ENCODE results near the gene ADCY3.

DNA sequence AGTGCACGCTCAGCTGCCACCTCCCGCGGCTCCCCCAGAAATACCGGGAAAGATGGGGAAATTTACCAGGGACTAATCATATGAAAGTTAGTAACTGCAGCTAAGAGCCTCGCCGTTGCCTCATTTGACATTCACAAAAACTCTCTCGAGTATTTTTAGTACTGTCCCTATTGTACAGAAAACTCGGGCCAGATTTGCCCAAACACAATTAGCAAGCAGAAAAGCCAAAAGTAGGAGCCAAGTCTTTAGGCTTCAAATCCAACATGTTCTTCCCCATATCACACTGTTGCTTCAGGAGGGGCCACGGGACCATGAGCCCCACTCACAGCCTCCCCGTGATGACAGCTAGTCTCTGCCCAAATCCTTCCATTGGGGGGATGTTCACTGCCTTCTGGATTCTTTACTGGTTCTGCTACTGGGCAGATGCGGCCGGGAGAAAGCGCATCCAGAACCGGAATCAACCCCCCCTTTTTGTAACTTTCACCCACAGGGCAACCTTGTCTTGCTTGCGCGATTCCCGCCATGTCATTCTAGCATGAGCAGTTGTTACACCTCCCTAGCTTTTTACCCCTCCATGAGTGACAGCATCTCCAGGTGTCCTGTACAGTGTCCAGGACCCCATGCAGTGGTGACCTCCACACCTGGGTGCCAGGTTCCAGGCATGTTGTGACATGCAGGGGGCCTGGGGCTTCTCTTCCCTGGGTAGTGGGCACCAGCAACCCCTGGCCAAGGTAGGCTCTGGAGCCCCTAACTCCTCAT is 91.6 kb downstream of the ADCY3 start:
- TF ChIP-seq, protein P1, sequence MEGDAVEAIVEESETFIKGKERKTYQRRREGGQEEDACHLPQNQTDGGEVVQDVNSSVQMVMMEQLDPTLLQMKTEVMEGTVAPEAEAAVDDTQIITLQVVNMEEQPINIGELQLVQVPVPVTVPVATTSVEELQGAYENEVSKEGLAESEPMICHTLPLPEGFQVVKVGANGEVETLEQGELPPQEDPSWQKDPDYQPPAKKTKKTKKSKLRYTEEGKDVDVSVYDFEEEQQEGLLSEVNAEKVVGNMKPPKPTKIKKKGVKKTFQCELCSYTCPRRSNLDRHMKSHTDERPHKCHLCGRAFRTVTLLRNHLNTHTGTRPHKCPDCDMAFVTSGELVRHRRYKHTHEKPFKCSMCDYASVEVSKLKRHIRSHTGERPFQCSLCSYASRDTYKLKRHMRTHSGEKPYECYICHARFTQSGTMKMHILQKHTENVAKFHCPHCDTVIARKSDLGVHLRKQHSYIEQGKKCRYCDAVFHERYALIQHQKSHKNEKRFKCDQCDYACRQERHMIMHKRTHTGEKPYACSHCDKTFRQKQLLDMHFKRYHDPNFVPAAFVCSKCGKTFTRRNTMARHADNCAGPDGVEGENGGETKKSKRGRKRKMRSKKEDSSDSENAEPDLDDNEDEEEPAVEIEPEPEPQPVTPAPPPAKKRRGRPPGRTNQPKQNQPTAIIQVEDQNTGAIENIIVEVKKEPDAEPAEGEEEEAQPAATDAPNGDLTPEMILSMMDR (optimal IDR thresholded peaks at IDR 0.05 in 1 of 3, IDR thresholded peaks at IDR 0.05 in 1 of 3, conservative IDR thresholded peaks at IDR 0.05 in 1 of 3; ENCODE audit: extremely low read depth in 1 of 3, insufficient read depth in 2 of 3, low read length in 3 of 3), result no peak
- TF ChIP-seq EZH2 (IDR thresholded peaks at IDR 0.05; ENCODE audit: low read length), result no peak

Data from keratinocyte (primary cell).